IPS-20b (cell line): ENCODE measurements around the gene DYDC2.

Experiments used
- H3K27ac ChIP-seq: one replicate; pipeline ENCODE4 v1.5.1; 2013; ENCODE audit warnings: low read length
- H3K27me3 ChIP-seq: 2 replicates; pipeline ENCODE4 v1.6.1; 2013; ENCODE audit warnings: mild to moderate bottlenecking, low read length, inconsistent platforms; ENCODE audit not compliant: insufficient read depth
- H3K36me3 ChIP-seq: 2 replicates; pipeline ENCODE4 v1.6.1; 2013; ENCODE audit warnings: low read depth, mild to moderate bottlenecking, inconsistent platforms, low read length, moderate library complexity; ENCODE audit not compliant: insufficient read depth
- H3K4me1 ChIP-seq: 2 replicates; pipeline ENCODE4 v1.6.1; 2013; ENCODE audit warnings: mild to moderate bottlenecking, control low read depth, inconsistent platforms, low read length, moderate library complexity; ENCODE audit not compliant: insufficient read depth
- H3K4me3 ChIP-seq: 2 replicates; pipeline ENCODE4 v1.5.1; 2013; ENCODE audit warnings: mild to moderate bottlenecking, low read length, inconsistent platforms
- H3K9ac ChIP-seq: 2 replicates; pipeline ENCODE4 v1.6.1; 2013; ENCODE audit warnings: low read depth, mild to moderate bottlenecking, inconsistent platforms, low read length, moderate library complexity
- H3K9me3 ChIP-seq: 2 replicates; pipeline ENCODE4 v1.6.1; 2013; ENCODE audit warnings: mild to moderate bottlenecking, low read depth, low read length, inconsistent platforms; ENCODE audit not compliant: insufficient read depth

The DYDC2 gene

GRCh38 chr10:80356563-80356988 lies at the start of gene DYDC2, which contains the start of gene DYDC1:
Gene DYDC2, plus strand, starts transcription at chr10:80356781. Its CDS starts 5,663 bp downstream, at chr10:80362444.
Gene DYDC1, minus strand, starts transcription at chr10:80356755. Its CDS starts 4,154 bp downstream, at chr10:80352601.
- H3K9me3 ChIP-seq, result no peaks in the 10 kb centered on the region
- H3K4me1 ChIP-seq, result peaks cover 5% of the 10 kb centered on the region; the same call in 1 of the 2 replicates
- H3K4me3 ChIP-seq, result peak within 1 kb of the TSS; percentile 59
- no peaks in the 10 kb centered on the region for H3K36me3 ChIP-seq
- H3K27me3 ChIP-seq, result peaks cover 18% of the 10 kb centered on the region
- peak within 1 kb of the TSS; percentile 71; the same call in 1 of the 2 replicates for H3K9ac ChIP-seq
- no peak within 1 kb of the TSS for H3K27ac ChIP-seq

GRCh38 chr10:80313523-80313922 lies 43.1 kb upstream of the DYDC2 start:
- Histone ChIP-seq H3K27me3 (no peaks in the 10 kb centered on the region), H3K27ac (no peak overlapping the region), H3K9ac (no peak overlapping the region), H3K4me1 (no peaks in the 10 kb centered on the region), H3K4me3 (no peak overlapping the region), H3K9me3 (no peaks in the 10 kb centered on the region), H3K36me3 (no peaks in the 10 kb centered on the region)

GRCh38 chr10:80315391-80315790 lies 41.2 kb upstream of the DYDC2 start:
- no peak overlapping the region for H3K4me3 ChIP-seq
- no peaks in the 10 kb centered on the region for H3K9me3 ChIP-seq
- no peaks in the 10 kb centered on the region for H3K27me3 ChIP-seq
- no peak overlapping the region for H3K27ac ChIP-seq
- no peaks in the 10 kb centered on the region for H3K36me3 ChIP-seq
- H3K9ac ChIP-seq, result no peak overlapping the region
- no peaks in the 10 kb centered on the region for H3K4me1 ChIP-seq

- Histone ChIP-seq H3K27ac (no peak overlapping the region), H3K9me3 (no peaks in the 10 kb centered on the region), H3K36me3 (no peaks in the 10 kb centered on the region), H3K4me1 (no peaks in the 10 kb centered on the region), H3K9ac (no peak overlapping the region), H3K27me3 (no peaks in the 10 kb centered on the region), H3K4me3 (no peak overlapping the region)
Observed at GRCh38 chr10:80318742-80319141, 37.8 kb upstream of the DYDC2 start.

GRCh38 chr10:80319318-80319717 lies 37.3 kb upstream of the DYDC2 start:
- Histone ChIP-seq H3K27me3 (no peaks in the 10 kb centered on the region), H3K27ac (no peak overlapping the region), H3K4me1 (no peaks in the 10 kb centered on the region), H3K36me3 (no peaks in the 10 kb centered on the region), H3K9ac (no peak overlapping the region), H3K9me3 (no peaks in the 10 kb centered on the region), H3K4me3 (no peak overlapping the region)

GRCh38 chr10:80319725-80320290 lies 36.8 kb upstream of the DYDC2 start:
- H3K36me3 ChIP-seq, result no peaks in the 10 kb centered on the region
- H3K27me3 ChIP-seq, result no peaks in the 10 kb centered on the region
- no peak overlapping the region for H3K27ac ChIP-seq

GRCh38 chr10:80320377-80320776 lies 36.2 kb upstream of the DYDC2 start:
- Histone ChIP-seq H3K27me3 (no peaks in the 10 kb centered on the region), H3K36me3 (no peaks in the 10 kb centered on the region), H3K4me1 (no peaks in the 10 kb centered on the region), H3K9ac (no peak overlapping the region), H3K9me3 (no peaks in the 10 kb centered on the region), H3K4me3 (no peak overlapping the region), H3K27ac (no peak overlapping the region)

More at GRCh38 chr10:80319725-80320290, 36.8 kb upstream of the DYDC2 start:
- no peak overlapping the region for H3K9ac ChIP-seq
- H3K4me1 ChIP-seq, result no peaks in the 10 kb centered on the region
- no peak overlapping the region for H3K4me3 ChIP-seq
- no peaks in the 10 kb centered on the region for H3K9me3 ChIP-seq

GRCh38 chr10:80321183-80321582 lies 35.4 kb upstream of the DYDC2 start:
- Histone ChIP-seq H3K9me3 (no peaks in the 10 kb centered on the region), H3K4me1 (no peaks in the 10 kb centered on the region), H3K4me3 (no peak overlapping the region), H3K36me3 (no peaks in the 10 kb centered on the region), H3K27ac (no peak overlapping the region), H3K27me3 (no peaks in the 10 kb centered on the region), H3K9ac (no peak overlapping the region)

- Histone ChIP-seq H3K27me3 (no peaks in the 10 kb centered on the region), H3K9me3 (no peaks in the 10 kb centered on the region), H3K9ac (no peak overlapping the region), H3K4me1 (no peaks in the 10 kb centered on the region), H3K27ac (no peak overlapping the region), H3K4me3 (no peak overlapping the region), H3K36me3 (no peaks in the 10 kb centered on the region)
Observed at GRCh38 chr10:80322158-80322557, 34.4 kb upstream of the DYDC2 start.

- no peak overlapping the region for H3K4me3 ChIP-seq
- no peaks in the 10 kb centered on the region for H3K27me3 ChIP-seq
- no peak overlapping the region for H3K9ac ChIP-seq
- H3K27ac ChIP-seq, result no peak overlapping the region
- H3K9me3 ChIP-seq, result no peaks in the 10 kb centered on the region
- H3K36me3 ChIP-seq, result no peaks in the 10 kb centered on the region
- H3K4me1 ChIP-seq, result no peaks in the 10 kb centered on the region
Observed at GRCh38 chr10:80322711-80323110, 33.9 kb upstream of the DYDC2 start.

GRCh38 chr10:80323311-80323710 lies 33.3 kb upstream of the DYDC2 start:
- Histone ChIP-seq H3K36me3 (no peaks in the 10 kb centered on the region), H3K9ac (no peak overlapping the region), H3K4me3 (no peak overlapping the region), H3K27ac (no peak overlapping the region), H3K9me3 (no peaks in the 10 kb centered on the region), H3K4me1 (no peaks in the 10 kb centered on the region), H3K27me3 (no peaks in the 10 kb centered on the region)

GRCh38 chr10:80324086-80324485 lies 32.5 kb upstream of the DYDC2 start:
- Histone ChIP-seq H3K9me3 (no peaks in the 10 kb centered on the region), H3K9ac (no peak overlapping the region), H3K36me3 (no peaks in the 10 kb centered on the region), H3K4me3 (no peak overlapping the region), H3K27ac (no peak overlapping the region), H3K4me1 (no peaks in the 10 kb centered on the region), H3K27me3 (no peaks in the 10 kb centered on the region)
